Osteoblast (primary cell): ENCODE results near the gene IMMP1L. TPM values are rescaled to one million over a fixed set of nuclear protein-coding genes. Genes with fewer than 3 reads are reported as not detected.

ENCODE experiments used
- DNase-seq: peaks from one replicate; pipeline ENCODE4 v3.0.0; 2011; ENCODE audit warnings: low spot score, mixed read lengths; ENCODE audit not compliant: insufficient read length; ENCODE audit errors: missing footprints
- H2AFZ ChIP-seq: 2 replicates; pipeline ENCODE4 v1.6.0; 2011; ENCODE audit warnings: mild to moderate bottlenecking, low read length
- H3K27ac ChIP-seq: 2 replicates; pipeline ENCODE4 v1.5.1; 2011; ENCODE audit warnings: mild to moderate bottlenecking, low read depth, low read length, moderate library complexity
- H3K27me3 ChIP-seq: 2 replicates; pipeline ENCODE4 v1.6.0; 2012; ENCODE audit warnings: mild to moderate bottlenecking, control low read depth, inconsistent platforms, low read length, moderate library complexity; ENCODE audit not compliant: insufficient read depth
- H3K36me3 ChIP-seq: 2 replicates; pipeline ENCODE4 v1.5.1; 2011; ENCODE audit warnings: mild to moderate bottlenecking, low read length, control low read depth, moderate library complexity; ENCODE audit not compliant: insufficient read depth
- H3K4me1 ChIP-seq: 2 replicates; pipeline ENCODE4 v1.5.1; 2011; ENCODE audit warnings: mild to moderate bottlenecking, low read length, control low read depth, moderate library complexity; ENCODE audit not compliant: insufficient read depth
- H3K4me2 ChIP-seq: 2 replicates; pipeline ENCODE4 v1.6.0; 2011; ENCODE audit warnings: mild to moderate bottlenecking, low read length; ENCODE audit not compliant: insufficient read depth
- H3K4me3 ChIP-seq: fragments of 200-600 bp; sonication (generic); 3 replicates; pipeline ENCODE4 v1.5.1; 2012; ENCODE audit warnings: mild to moderate bottlenecking, low read length, inconsistent platforms; ENCODE audit not compliant: insufficient read depth
- H3K79me2 ChIP-seq: 2 replicates; pipeline ENCODE4 v1.6.0; 2012; ENCODE audit warnings: mild to moderate bottlenecking, low read length, control low read depth, inconsistent platforms; ENCODE audit not compliant: insufficient read depth
- H3K9me3 ChIP-seq: 2 replicates; pipeline ENCODE4 v1.5.1; 2011; ENCODE audit warnings: low read depth, low read length, control low read depth
- H4K20me1 ChIP-seq: 2 replicates; pipeline ENCODE4 v1.6.0; 2012; ENCODE audit warnings: mild to moderate bottlenecking, low read length, control low read depth; ENCODE audit not compliant: insufficient read depth
- total RNA-seq: library from RNA; depleted of rRNA; stranded (reverse); fragments of >200 nt; gene quantifications from 2 replicates; pipeline ENCODE4 v1.2.3, GENCODE V29; 2012
- TF ChIP-seq, protein P1 (sequence below): IDR thresholded peaks from 2 replicates; pipeline ENCODE4 v1.5.1; 2011; ENCODE audit warnings: mild to moderate bottlenecking, low read depth, low read length, moderate library complexity; ENCODE audit errors: extremely low read depth

IMMP1L gene
- total RNA-seq, 1 donor, result 8.7 TPM

- Histone ChIP-seq H3K36me3 (no peaks in the 10 kb centered on the region), H3K4me1 (no peaks in the 10 kb centered on the region), H3K4me3 (no peak overlapping the region)
Measured at GRCh38 chr11:31415435-31415834, 94.0 kb downstream of the IMMP1L start.

GRCh38 chr11:31414338-31414737 lies 95.1 kb downstream of the IMMP1L start:
- Histone ChIP-seq H3K27ac (no peak overlapping the region), H4K20me1 (peaks cover 3% of the 10 kb centered on the region), H3K4me2 (no peak overlapping the region), H3K36me3 (no peaks in the 10 kb centered on the region), H3K27me3 (no peaks in the 10 kb centered on the region), H3K4me1 (no peaks in the 10 kb centered on the region), H3K9me3 (no peaks in the 10 kb centered on the region), H2AFZ (no peak overlapping the region), H3K4me3 (no peak overlapping the region), H3K79me2 (no peaks in the 10 kb centered on the region)
- DNase-seq, result no peak
- TF ChIP-seq, protein P1, sequence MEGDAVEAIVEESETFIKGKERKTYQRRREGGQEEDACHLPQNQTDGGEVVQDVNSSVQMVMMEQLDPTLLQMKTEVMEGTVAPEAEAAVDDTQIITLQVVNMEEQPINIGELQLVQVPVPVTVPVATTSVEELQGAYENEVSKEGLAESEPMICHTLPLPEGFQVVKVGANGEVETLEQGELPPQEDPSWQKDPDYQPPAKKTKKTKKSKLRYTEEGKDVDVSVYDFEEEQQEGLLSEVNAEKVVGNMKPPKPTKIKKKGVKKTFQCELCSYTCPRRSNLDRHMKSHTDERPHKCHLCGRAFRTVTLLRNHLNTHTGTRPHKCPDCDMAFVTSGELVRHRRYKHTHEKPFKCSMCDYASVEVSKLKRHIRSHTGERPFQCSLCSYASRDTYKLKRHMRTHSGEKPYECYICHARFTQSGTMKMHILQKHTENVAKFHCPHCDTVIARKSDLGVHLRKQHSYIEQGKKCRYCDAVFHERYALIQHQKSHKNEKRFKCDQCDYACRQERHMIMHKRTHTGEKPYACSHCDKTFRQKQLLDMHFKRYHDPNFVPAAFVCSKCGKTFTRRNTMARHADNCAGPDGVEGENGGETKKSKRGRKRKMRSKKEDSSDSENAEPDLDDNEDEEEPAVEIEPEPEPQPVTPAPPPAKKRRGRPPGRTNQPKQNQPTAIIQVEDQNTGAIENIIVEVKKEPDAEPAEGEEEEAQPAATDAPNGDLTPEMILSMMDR, result no peak

More at GRCh38 chr11:31415435-31415834, 94.0 kb downstream of the IMMP1L start:
- Histone ChIP-seq H3K27ac (no peak overlapping the region), H3K27me3 (no peaks in the 10 kb centered on the region), H3K4me2 (no peak overlapping the region), H3K79me2 (no peaks in the 10 kb centered on the region), H2AFZ (no peak overlapping the region), H4K20me1 (peaks cover 3% of the 10 kb centered on the region), H3K9me3 (no peaks in the 10 kb centered on the region)
- TF ChIP-seq, protein P1, result no peak
- DNase-seq, result no peak

GRCh38 chr11:31412946-31413345 lies 96.5 kb downstream of the IMMP1L start:
- H3K4me2 ChIP-seq, result no peak overlapping the region
- H4K20me1 ChIP-seq, result peaks cover 3% of the 10 kb centered on the region
- peaks cover 4% of the 10 kb centered on the region for H3K4me1 ChIP-seq
- no peaks in the 10 kb centered on the region for H3K27me3 ChIP-seq
- H3K79me2 ChIP-seq, result no peaks in the 10 kb centered on the region
- no peak overlapping the region for H2AFZ ChIP-seq
- no peaks in the 10 kb centered on the region for H3K9me3 ChIP-seq
- H3K4me3 ChIP-seq, result no peak overlapping the region
- DNase-seq, result peak; percentile 38
- H3K36me3 ChIP-seq, result no peaks in the 10 kb centered on the region
- TF ChIP-seq, protein P1, result no peak
- H3K27ac ChIP-seq, result no peak overlapping the region

DNA sequence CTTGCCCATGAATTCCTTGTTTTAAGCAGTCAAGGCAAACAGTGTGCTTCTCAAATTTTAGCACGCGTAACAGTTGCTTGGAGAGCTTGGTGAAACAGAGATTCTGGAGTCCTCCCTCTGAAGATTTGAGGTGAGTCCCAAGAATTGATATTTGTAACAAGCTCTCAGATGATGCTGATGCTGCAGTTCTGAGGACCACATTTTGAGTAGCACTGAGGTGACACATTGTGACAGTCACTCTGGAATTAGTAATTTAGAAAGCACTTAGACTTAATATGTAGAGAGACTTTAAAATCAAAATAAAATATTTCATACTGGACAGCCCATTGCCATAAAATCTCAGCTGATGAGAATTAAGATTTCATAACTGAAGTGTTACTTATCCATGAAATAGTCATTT lies 101.2 kb downstream of the IMMP1L start:
- Histone ChIP-seq H3K79me2 (no peaks in the 10 kb centered on the region), H2AFZ (no peak overlapping the region), H3K4me3 (no peak overlapping the region), H3K27me3 (no peaks in the 10 kb centered on the region), H3K4me1 (peaks cover 9% of the 10 kb centered on the region), H3K27ac (no peak overlapping the region), H3K4me2 (no peak overlapping the region), H3K36me3 (no peaks in the 10 kb centered on the region), H3K9me3 (no peaks in the 10 kb centered on the region), H4K20me1 (no peaks in the 10 kb centered on the region)
- TF ChIP-seq, protein P1, result no peak
- no peak for DNase-seq
